Measurements from ENCODE around the gene ZMYM4. TPM values are rescaled to one million over a fixed set of nuclear protein-coding genes. Genes with fewer than 3 reads are reported as not detected.

The ZMYM4 gene
- total RNA-seq, 8 experiments from 2014 or later: 34.4 to 82.5 (median 63.3) TPM

GRCh38 chr1:35282172-35282571, 13.7 kb downstream of the ZMYM4 start:
- no peak for ATAC-seq (replicated peaks in 6 of 8)
- Histone ChIP-seq H3K27ac (no peak overlapping the region), H3K4me3 (no peak overlapping the region), H3K4me1 (replicated peaks in 1 of 2) (no peaks in the 10 kb centered on the region)
- in situ Hi-C loops (cut with MboI; ENCODE audit: low pct_unique_long_range_greater_than_20kb in 2 of 9, low sequenced_read_pairs in 9 of 9, unreplicated experiment in 9 of 9): loop anchor here in 3 of 9 experiments (10.0 to 25.0 kb wide), 3 partner anchors 87 to 105 kb away; partner anchors contain the start of gene SFPQ (in 2 of the 3)

GRCh38 chr1:35284852-35285251, 16.3 kb downstream of the ZMYM4 start:
- in situ Hi-C loops (cut with MboI; ENCODE audit: low pct_unique_long_range_greater_than_20kb in 2 of 9, low sequenced_read_pairs in 9 of 9, unreplicated experiment in 9 of 9): loop anchor here in 3 of 9 experiments (10.0 to 25.0 kb wide), 3 partner anchors 90 to 102 kb away; partner anchors contain the start of gene SFPQ (in 2 of the 3)
- 71 to 100% (median 100%) methylated on average over 1 to 3 of the region's 3 CpGs; no CpG with 5 or more reads in 1 of the 10 experiments for WGBS, 10 experiments
- ATAC-seq (replicated peaks in 6 of 8): no peak

GRCh38 chr1:35285771-35286606, 17.5 kb downstream of the ZMYM4 start:
- H3K4me3 ChIP-seq: no peak overlapping the region
- in situ Hi-C loops (cut with MboI; ENCODE audit: low pct_unique_long_range_greater_than_20kb in 2 of 9, low sequenced_read_pairs in 9 of 9, unreplicated experiment in 9 of 9): loop anchor here in 3 of 9 experiments (10.0 to 25.0 kb wide), 3 partner anchors 91 to 101 kb away; partner anchors contain the start of gene SFPQ (in 2 of the 3)
- ATAC-seq (replicated peaks in 6 of 8): no peak
- 86 to 100% (median 100%) methylated on average over 1 to 5 of the region's 5 CpGs for WGBS, 10 experiments
- peaks cover 0 to 5% of the 10 kb centered on the region in 2 donors for H3K4me1 ChIP-seq (replicated peaks in 1 of 2)
- no peak overlapping the region for H3K27ac ChIP-seq

More at GRCh38 chr1:35284852-35285251, 16.3 kb downstream of the ZMYM4 start:
- Histone ChIP-seq H3K27ac (no peak overlapping the region), H3K4me3 (no peak overlapping the region), H3K4me1 (replicated peaks in 1 of 2) (peaks cover 0 to 5% of the 10 kb centered on the region in 2 donors)

DNA sequence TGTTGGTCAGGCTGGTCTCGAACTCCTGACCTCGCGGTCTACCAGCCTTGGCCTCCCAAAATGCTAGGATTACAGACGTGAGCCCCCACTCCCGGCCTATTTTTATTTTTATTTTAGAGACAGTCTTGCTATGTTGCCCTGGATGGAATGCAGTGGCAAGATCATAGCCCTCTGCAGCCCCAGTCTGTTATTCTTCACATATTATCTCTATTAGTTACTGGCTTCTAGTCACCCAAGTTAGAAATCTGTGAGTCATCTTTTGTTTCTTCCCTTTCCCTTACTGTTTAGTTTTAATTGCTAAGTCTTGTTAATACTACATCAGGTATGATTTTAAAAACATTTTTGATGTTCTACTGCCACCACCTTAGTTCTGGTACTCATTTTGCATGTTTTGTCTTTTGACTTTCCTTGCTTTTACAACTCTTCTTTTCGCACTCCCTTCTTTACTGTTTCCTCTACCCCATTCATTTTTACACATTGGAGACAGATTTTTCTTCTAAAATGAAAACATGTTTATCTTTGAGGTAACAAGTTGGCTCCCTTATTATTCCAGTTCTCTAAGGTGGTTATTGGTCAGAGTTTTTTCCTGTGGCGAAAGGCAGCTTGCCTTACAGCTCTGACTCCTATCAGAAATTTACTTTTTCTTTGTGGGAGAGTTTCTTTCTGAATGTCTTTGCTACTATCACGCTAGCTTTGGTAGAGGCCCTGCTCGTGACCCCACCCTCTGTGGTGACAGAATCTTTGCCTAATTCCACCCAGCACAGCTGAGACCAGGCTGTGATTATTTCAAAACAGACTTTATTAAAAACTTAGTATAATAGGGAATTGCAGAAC, 19.5 kb downstream of the ZMYM4 start:
- peak in 3 of 8 experiments; percentile 54 to 91 (median 85) for ATAC-seq (replicated peaks in 6 of 8)
- in situ Hi-C loops (cut with MboI; ENCODE audit: low pct_unique_long_range_greater_than_20kb in 2 of 9, low sequenced_read_pairs in 9 of 9, unreplicated experiment in 9 of 9): loop anchor here in 3 of 9 experiments (10.0 to 25.0 kb wide), 3 partner anchors 93 to 101 kb away; partner anchors contain the start of gene SFPQ (in 2 of the 3)
- Histone ChIP-seq H3K4me3 (no peak overlapping the region), H3K27ac (no peak overlapping the region), H3K4me1 (replicated peaks in 1 of 2) (peaks cover 0 to 5% of the 10 kb centered on the region in 2 donors)
- 24 to 100% (median 89%) methylated on average over 2 to 9 of the region's 9 CpGs for WGBS, 10 experiments

DNA sequence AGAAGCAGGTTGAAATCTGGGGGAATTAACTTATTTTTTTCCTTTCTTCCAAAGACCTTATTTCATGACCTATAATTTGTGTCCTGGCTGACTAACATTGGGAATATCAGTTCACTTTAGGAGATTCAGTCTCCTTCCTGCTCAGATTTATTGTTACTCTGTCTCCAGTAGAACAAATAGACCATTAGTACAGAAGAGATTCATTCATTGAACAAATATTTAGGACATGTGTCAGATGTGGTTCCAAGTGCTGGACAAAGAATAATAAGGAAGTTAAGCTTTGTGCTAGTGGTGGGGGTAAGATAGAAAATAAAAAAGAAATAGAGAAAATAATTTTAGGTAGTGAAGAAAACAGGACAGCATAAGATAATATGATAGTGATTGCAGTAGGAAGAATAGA, 20.3 kb downstream of the ZMYM4 start:
- Histone ChIP-seq H3K4me3 (no peak overlapping the region), H3K4me1 (replicated peaks in 1 of 2) (peaks cover 0 to 5% of the 10 kb centered on the region in 2 donors), H3K27ac (no peak overlapping the region)
- ATAC-seq (replicated peaks in 6 of 8): peak in 3 of 8 experiments; percentile 23 to 49 (median 33)
- in situ Hi-C loops (cut with MboI; ENCODE audit: low pct_unique_long_range_greater_than_20kb in 2 of 9, low sequenced_read_pairs in 9 of 9, unreplicated experiment in 9 of 9): loop anchor here in 3 of 9 experiments (10.0 to 25.0 kb wide), 3 partner anchors 94 to 101 kb away; partner anchors contain the start of gene SFPQ (in 2 of the 3)

GRCh38 chr1:35290452-35290851, 21.9 kb downstream of the ZMYM4 start:
- WGBS, 10 experiments: 67 to 100% (median 94%) methylated on average over 1 to 2 of the region's 2 CpGs; no CpG with 5 or more reads in 5 of the 10 experiments
- H3K4me1 ChIP-seq (replicated peaks in 1 of 2): peaks cover 0 to 5% of the 10 kb centered on the region in 2 donors
- in situ Hi-C loops (cut with MboI; ENCODE audit: low pct_unique_long_range_greater_than_20kb in 2 of 9, low sequenced_read_pairs in 9 of 9, unreplicated experiment in 9 of 9): loop anchor here in 2 of 9 experiments (10.0 to 25.0 kb wide), 4 partner anchors 56 to 103 kb away; partner anchors contain the start of gene SFPQ (in 2 of the 2)
- H3K4me3 ChIP-seq: no peak overlapping the region
- no peak overlapping the region for H3K27ac ChIP-seq
- no peak for ATAC-seq (replicated peaks in 6 of 8)

DNA sequence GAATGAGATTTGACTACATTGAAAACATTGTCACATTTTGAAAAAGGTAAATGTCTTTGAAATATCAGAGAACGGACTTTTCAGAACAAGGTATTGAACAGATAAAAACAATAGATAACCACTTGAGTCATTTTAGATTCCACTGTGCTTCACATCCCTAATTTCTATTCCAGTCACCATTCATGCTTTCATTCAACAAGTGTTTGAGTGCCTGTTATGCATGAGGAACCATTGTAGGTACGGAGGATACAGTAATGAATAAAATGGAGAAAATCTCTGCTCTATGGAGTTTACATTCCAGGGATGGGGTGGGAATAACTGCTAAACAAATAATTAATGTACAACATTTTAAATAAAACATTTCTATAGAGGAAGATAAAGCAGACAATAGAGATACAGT, 26.3 kb downstream of the ZMYM4 start:
- in situ Hi-C loops (cut with MboI; ENCODE audit: low pct_unique_long_range_greater_than_20kb in 2 of 9, low sequenced_read_pairs in 9 of 9, unreplicated experiment in 9 of 9): loop anchor here in 2 of 9 experiments (10.0 to 25.0 kb wide), 4 partner anchors 60 to 108 kb away; partner anchors contain the start of gene SFPQ (in 2 of the 2)
- 65 to 100% (median 92%) methylated on average over 1 to 2 of the region's 2 CpGs; no CpG with 5 or more reads in 1 of the 10 experiments for WGBS, 10 experiments
- H3K4me3 ChIP-seq: no peak overlapping the region
- H3K27ac ChIP-seq: no peak overlapping the region
- no peaks in the 10 kb centered on the region for H3K4me1 ChIP-seq (replicated peaks in 1 of 2)
- no peak for ATAC-seq (replicated peaks in 6 of 8)

GRCh38 chr1:35297886-35298285, 29.4 kb downstream of the ZMYM4 start:
- Histone ChIP-seq H3K4me3 (no peak overlapping the region), H3K27ac (no peak overlapping the region), H3K4me1 (replicated peaks in 1 of 2) (no peaks in the 10 kb centered on the region)
- in situ Hi-C loops (cut with MboI; ENCODE audit: low pct_unique_long_range_greater_than_20kb in 2 of 9, low sequenced_read_pairs in 9 of 9, unreplicated experiment in 9 of 9): loop anchor here in 2 of 9 experiments (10.0 to 25.0 kb wide), 4 partner anchors 63 to 111 kb away; partner anchors contain the start of gene SFPQ (in 2 of the 2)
- peak in 3 of 8 experiments; percentile 57 to 83 (median 73) for ATAC-seq (replicated peaks in 6 of 8)
- WGBS, 10 experiments: 13 to 100% (median 88%) methylated on average over 1 to 2 of the region's 2 CpGs; no CpG with 5 or more reads in 3 of the 10 experiments

GRCh38 chr1:35298464-35298863, 30.0 kb downstream of the ZMYM4 start:
- peak; percentile 32 to 95 (median 65) for ATAC-seq (replicated peaks in 6 of 8)
- in situ Hi-C loops (cut with MboI; ENCODE audit: low pct_unique_long_range_greater_than_20kb in 2 of 9, low sequenced_read_pairs in 9 of 9, unreplicated experiment in 9 of 9): loop anchor here in 2 of 9 experiments (10.0 to 25.0 kb wide), 4 partner anchors 64 to 111 kb away; partner anchors contain the start of gene SFPQ (in 2 of the 2)
- Histone ChIP-seq H3K27ac (no peak overlapping the region), H3K4me3 (no peak overlapping the region), H3K4me1 (replicated peaks in 1 of 2) (no peaks in the 10 kb centered on the region)
- WGBS, 10 experiments: 0 to 77% (median 51%) methylated on average over 1 to 2 of the region's 2 CpGs; no CpG with 5 or more reads in 4 of the 10 experiments

DNA sequence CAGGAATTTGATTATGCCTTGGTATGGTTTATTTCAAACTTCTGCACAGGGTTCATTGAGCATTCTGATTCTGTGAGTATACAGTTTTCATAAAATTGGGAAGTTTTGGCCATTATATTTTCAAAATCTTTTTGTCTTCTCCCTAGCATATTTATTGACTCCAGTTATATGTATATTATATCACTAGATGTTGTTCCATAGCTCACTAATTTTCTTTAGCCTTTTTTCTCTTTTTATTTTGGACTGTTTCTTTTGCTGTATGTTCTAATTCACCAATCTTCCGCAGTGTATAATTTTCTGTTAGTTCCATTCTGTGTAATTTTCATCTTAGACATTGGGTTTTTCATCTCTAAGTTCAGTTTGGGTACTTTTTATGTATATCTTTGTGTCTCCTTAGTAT, 31.9 kb downstream of the ZMYM4 start:
- H3K4me1 ChIP-seq (replicated peaks in 1 of 2): no peaks in the 10 kb centered on the region
- no peak overlapping the region for H3K4me3 ChIP-seq
- no peak for ATAC-seq (replicated peaks in 6 of 8)
- WGBS, 10 experiments: 91 to 100% (median 100%) methylated on average over 1 of the region's 1 CpG; no CpG with 5 or more reads in 1 of the 10 experiments
- in situ Hi-C loops (cut with MboI; ENCODE audit: low pct_unique_long_range_greater_than_20kb in 2 of 9, low sequenced_read_pairs in 9 of 9, unreplicated experiment in 9 of 9): no loop called here
- H3K27ac ChIP-seq: no peak overlapping the region

- no peak for ATAC-seq (replicated peaks in 6 of 8)
- 40 to 100% (median 91%) methylated on average over 1 to 7 of the region's 7 CpGs for WGBS, 10 experiments
- in situ Hi-C loops (cut with MboI; ENCODE audit: low pct_unique_long_range_greater_than_20kb in 2 of 9, low sequenced_read_pairs in 9 of 9, unreplicated experiment in 9 of 9): no loop called here
- Histone ChIP-seq H3K27ac (no peak overlapping the region), H3K4me1 (replicated peaks in 1 of 2) (no peaks in the 10 kb centered on the region), H3K4me3 (no peak overlapping the region)
These were observed 33.3 kb downstream of the ZMYM4 start for GRCh38 chr1:35301674-35302392.

GRCh38 chr1:35305383-35305782, 36.9 kb downstream of the ZMYM4 start:
- 93 to 100% (median 100%) methylated on average over 3 of the region's 3 CpGs; no CpG with 5 or more reads in 2 of the 10 experiments for WGBS, 10 experiments
- Histone ChIP-seq H3K27ac (no peak overlapping the region), H3K4me1 (replicated peaks in 1 of 2) (no peaks in the 10 kb centered on the region), H3K4me3 (no peak overlapping the region)
- in situ Hi-C loops (cut with MboI; ENCODE audit: low pct_unique_long_range_greater_than_20kb in 2 of 9, low sequenced_read_pairs in 9 of 9, unreplicated experiment in 9 of 9): no loop called here
- ATAC-seq (replicated peaks in 6 of 8): no peak
